IMR-90 (cell line): ENCODE measurements around the gene PTH.

Experiments used
- BHLHE40 ChIP-seq: fragments of 150-350 bp; IDR thresholded peaks from 2 replicates; pipeline ENCODE4 v1.6.1; 2016; ENCODE audit warnings: mild to moderate bottlenecking, low read depth, low read length
- CEBPB ChIP-seq: IDR thresholded peaks from 2 replicates; pipeline ENCODE4 v1.6.1; 2012; ENCODE audit warnings: low read depth, low read length, improper control_type of control experiment
- CTCF ChIP-seq: conservative IDR thresholded peaks from 2 replicates; pipeline ENCODE4 v1.5.1; 2012; ENCODE audit warnings: mild to moderate bottlenecking, low read depth, low read length, improper control_type of control experiment
- MAZ ChIP-seq: IDR thresholded peaks from 2 replicates; pipeline ENCODE4 v1.6.1; 2012; ENCODE audit warnings: low read depth, mild to moderate bottlenecking, low read length, improper control_type of control experiment, moderate library complexity, borderline replicate concordance
- NFE2L2 ChIP-seq: fragments of 150-350 bp; IDR thresholded peaks from 2 replicates; pipeline ENCODE4 v1.6.1; 2016; ENCODE audit warnings: low read depth, mild to moderate bottlenecking, low read length
- POLR2A ChIP-seq: IDR thresholded peaks from 2 replicates; pipeline ENCODE4 v1.6.1; 2012; ENCODE audit warnings: mild to moderate bottlenecking, low read depth, low read length
- RAD21 ChIP-seq: IDR thresholded peaks from 2 replicates; pipeline ENCODE4 v1.6.1; 2012; ENCODE audit warnings: low read length, improper control_type of control experiment
- RCOR1 ChIP-seq: IDR thresholded peaks from 2 replicates; pipeline ENCODE4 v1.6.1; 2012; ENCODE audit warnings: mild to moderate bottlenecking, low read length, improper control_type of control experiment; ENCODE audit not compliant: insufficient replicate concordance
- RFX5 ChIP-seq: IDR thresholded peaks from 2 replicates; pipeline ENCODE4 v1.8.0; 2012; ENCODE audit warnings: low read depth, mild to moderate bottlenecking, low read length, moderate library complexity
- SMC3 ChIP-seq: fragments of 150-350 bp; IDR thresholded peaks from 2 replicates; pipeline ENCODE4 v1.6.1; 2016; ENCODE audit warnings: low read depth, mild to moderate bottlenecking, antibody characterized with exemption, low read length, moderate library complexity

- TF ChIP-seq CTCF: no peak
- no peak for TF ChIP-seq NFE2L2
- TF ChIP-seq POLR2A: no peak
- no peak for TF ChIP-seq RFX5
- no peak for TF ChIP-seq SMC3
- TF ChIP-seq BHLHE40: no peak
- TF ChIP-seq RCOR1: no peak
- no peak for TF ChIP-seq CEBPB
- TF ChIP-seq RAD21: no peak
- TF ChIP-seq MAZ: no peak
These were observed 42.2 kb upstream of the PTH start for GRCh38 chr11:13538044-13538443.
